Smooth muscle cell (in vitro differentiated cells): ENCODE results near the gene ZBED3. TPM values are rescaled to one million over a fixed set of nuclear protein-coding genes. Genes with fewer than 3 reads are reported as not detected.

Experiments
- DNase-seq: peaks from one replicate; lab custom pipeline; 2025; ENCODE audit not compliant: unreplicated experiment; lab: John Stamatoyannopoulos, UW
- H2AFZ ChIP-seq: fragments of 200-600 bp; sonication (generic); 2 replicates; pipeline ENCODE4 v1.6.0; 2016; ENCODE audit warnings: antibody characterized with exemption, low read depth, mild to moderate bottlenecking
- H3F3A ChIP-seq: fragments of 200-600 bp; sonication (generic); 2 replicates; pipeline ENCODE4 v1.6.0; 2017; ENCODE audit warnings: antibody characterized with exemption, low read depth
- H3K27ac ChIP-seq: fragments of 200-600 bp; sonication (generic); 2 replicates; pipeline ENCODE4 v1.5.1; 2016; ENCODE audit warnings: low read depth, mild to moderate bottlenecking
- H3K27me3 ChIP-seq: fragments of 200-600 bp; sonication (generic); 2 replicates; pipeline ENCODE4 v1.6.1; 2016; ENCODE audit warnings: low read depth, mild to moderate bottlenecking
- H3K36me3 ChIP-seq: fragments of 200-600 bp; sonication (generic); 2 replicates; pipeline ENCODE4 v1.5.1; 2016; ENCODE audit warnings: low read depth
- H3K4me1 ChIP-seq: fragments of 200-600 bp; sonication (generic); 2 replicates; pipeline ENCODE4 v1.5.1; 2016; ENCODE audit warnings: low read depth
- H3K4me2 ChIP-seq: fragments of 200-600 bp; sonication (generic); 2 replicates; pipeline ENCODE4 v1.6.0; 2016; ENCODE audit warnings: mild to moderate bottlenecking
- H3K4me3 ChIP-seq: fragments of 200-600 bp; sonication (generic); 2 replicates; pipeline ENCODE4 v1.5.1; 2016; ENCODE audit warnings: mild to moderate bottlenecking
- H3K79me2 ChIP-seq: fragments of 200-600 bp; sonication (generic); 2 replicates; pipeline ENCODE4 v1.6.0; 2016; ENCODE audit warnings: low read depth, mild to moderate bottlenecking
- H3K9ac ChIP-seq: fragments of 200-600 bp; sonication (generic); 2 replicates; pipeline ENCODE4 v1.6.0; 2016; ENCODE audit warnings: low read depth
- H3K9me3 ChIP-seq: fragments of 200-600 bp; sonication (generic); replicated peaks from 2 replicates; pipeline ENCODE4 v1.5.1; 2016; ENCODE audit warnings: low read depth
- H4K20me1 ChIP-seq: fragments of 200-600 bp; sonication (generic); 2 replicates; pipeline ENCODE4 v1.6.0; 2016; ENCODE audit warnings: low read depth
- WGBS: methylation state at CpG from one replicate; pipeline ENCODE4 v1.1.7; 2016; ENCODE audit warnings: low lambda C conversion rate; 5-methylcytosine and 5-hydroxymethylcytosine counted together
- polyA plus RNA-seq: library from polyadenylated mRNA; unstranded; fragments of >200 nt; fragmentation: Nextera tagmentation; extraction: Ambion mirVana; gene quantifications from 2 replicates; pipeline ENCODE4 v1.2.1, GENCODE V29; 2016
- total RNA-seq: library from RNA; depleted of rRNA; stranded (reverse); fragments of >200 nt; gene quantifications from 2 replicates; pipeline ENCODE4 v1.2.3, GENCODE V29; 2014
- TF ChIP-seq, protein P1 (sequence below): fragments of 200-600 bp; sonication (generic); IDR thresholded peaks from 2 replicates; pipeline ENCODE4 v1.5.1; 2017; ENCODE audit warnings: borderline replicate concordance, mild to moderate bottlenecking, antibody characterized with exemption; ENCODE audit not compliant: insufficient read depth, poor library complexity, severe bottlenecking

The ZBED3 gene
- total and polyA plus RNA-seq, 2 experiments from 2014 or later: 1.6 to 4.8 TPM

DNA sequence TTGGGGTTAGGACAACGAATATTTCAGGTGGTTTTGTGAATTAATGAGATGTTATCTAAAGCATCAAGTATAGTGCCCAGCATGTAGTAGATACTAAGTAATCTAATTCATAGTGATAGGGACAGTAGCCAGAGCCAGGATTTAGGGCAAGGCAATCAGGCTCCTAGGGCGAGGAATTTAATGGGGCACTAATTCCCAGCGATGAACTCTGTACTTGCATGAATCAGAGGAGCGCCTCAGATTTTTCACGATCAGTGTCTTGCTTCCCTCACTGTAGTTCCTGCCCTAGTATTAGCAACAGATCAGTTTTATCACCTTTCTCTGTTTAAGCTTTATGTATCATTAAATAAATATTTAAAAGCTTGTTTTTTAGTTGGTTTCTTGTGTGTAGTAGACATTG is 53.7 kb downstream of the ZBED3 start:
- peaks cover 10% of the 10 kb centered on the region for H3K4me1 ChIP-seq
- H3K79me2 ChIP-seq: peaks cover 13% of the 10 kb centered on the region
- H3K36me3 ChIP-seq: peaks cover 26% of the 10 kb centered on the region
- H3K27ac ChIP-seq: no peak overlapping the region
- no peak for DNase-seq
- no peak overlapping the region for H3K4me2 ChIP-seq
- H3K9ac ChIP-seq: no peak overlapping the region
- no peaks in the 10 kb centered on the region for H3K27me3 ChIP-seq
- WGBS: 80% methylated on average over 5 of the region's 5 CpGs
- no peaks in the 10 kb centered on the region for H3F3A ChIP-seq
- TF ChIP-seq, protein P1, sequence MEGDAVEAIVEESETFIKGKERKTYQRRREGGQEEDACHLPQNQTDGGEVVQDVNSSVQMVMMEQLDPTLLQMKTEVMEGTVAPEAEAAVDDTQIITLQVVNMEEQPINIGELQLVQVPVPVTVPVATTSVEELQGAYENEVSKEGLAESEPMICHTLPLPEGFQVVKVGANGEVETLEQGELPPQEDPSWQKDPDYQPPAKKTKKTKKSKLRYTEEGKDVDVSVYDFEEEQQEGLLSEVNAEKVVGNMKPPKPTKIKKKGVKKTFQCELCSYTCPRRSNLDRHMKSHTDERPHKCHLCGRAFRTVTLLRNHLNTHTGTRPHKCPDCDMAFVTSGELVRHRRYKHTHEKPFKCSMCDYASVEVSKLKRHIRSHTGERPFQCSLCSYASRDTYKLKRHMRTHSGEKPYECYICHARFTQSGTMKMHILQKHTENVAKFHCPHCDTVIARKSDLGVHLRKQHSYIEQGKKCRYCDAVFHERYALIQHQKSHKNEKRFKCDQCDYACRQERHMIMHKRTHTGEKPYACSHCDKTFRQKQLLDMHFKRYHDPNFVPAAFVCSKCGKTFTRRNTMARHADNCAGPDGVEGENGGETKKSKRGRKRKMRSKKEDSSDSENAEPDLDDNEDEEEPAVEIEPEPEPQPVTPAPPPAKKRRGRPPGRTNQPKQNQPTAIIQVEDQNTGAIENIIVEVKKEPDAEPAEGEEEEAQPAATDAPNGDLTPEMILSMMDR: no peak
- H2AFZ ChIP-seq: no peak overlapping the region
- H3K4me3 ChIP-seq: no peak overlapping the region
- H3K9me3 ChIP-seq: no peaks in the 10 kb centered on the region
- peaks cover 11% of the 10 kb centered on the region for H4K20me1 ChIP-seq

- Histone ChIP-seq H3K27me3 (no peaks in the 10 kb centered on the region), H2AFZ (no peak overlapping the region), H3K79me2 (peaks cover 13% of the 10 kb centered on the region), H3K9ac (no peak overlapping the region), H3K36me3 (peaks cover 21% of the 10 kb centered on the region), H3K4me3 (no peak overlapping the region), H3K9me3 (no peaks in the 10 kb centered on the region), H3K4me2 (no peak overlapping the region), H4K20me1 (peaks cover 11% of the 10 kb centered on the region), H3K27ac (no peak overlapping the region), H3K4me1 (peaks cover 10% of the 10 kb centered on the region), H3F3A (no peaks in the 10 kb centered on the region)
- WGBS: 89% methylated on average over 4 of the region's 4 CpGs
- DNase-seq: no peak
- TF ChIP-seq, protein P1: no peak
Observed at GRCh38 chr5:77032635-77033034, 54.5 kb downstream of the ZBED3 start.

GRCh38 chr5:77031891-77032290 is 55.2 kb downstream of the ZBED3 start:
- H3K79me2 ChIP-seq: peaks cover 13% of the 10 kb centered on the region
- H3K4me3 ChIP-seq: peak overlapping the region; percentile 84
- peaks cover 10% of the 10 kb centered on the region for H3K4me1 ChIP-seq
- no peak overlapping the region for H2AFZ ChIP-seq
- no peaks in the 10 kb centered on the region for H3K27me3 ChIP-seq
- no peak overlapping the region for H3K9ac ChIP-seq
- no peak overlapping the region for H3K27ac ChIP-seq
- H3K4me2 ChIP-seq: peak overlapping the region; percentile 100
- WGBS: 99% methylated on average over 3 of the region's 3 CpGs
- no peak for DNase-seq
- TF ChIP-seq, protein P1: no peak
- peaks cover 11% of the 10 kb centered on the region for H4K20me1 ChIP-seq
- no peaks in the 10 kb centered on the region for H3K9me3 ChIP-seq
- H3F3A ChIP-seq: no peaks in the 10 kb centered on the region
- peaks cover 14% of the 10 kb centered on the region for H3K36me3 ChIP-seq
